ENCODE data around the gene INHA.

Gene INHA

GRCh38 chr2:219544567-219544966, 27.5 kb upstream of the INHA start:
- TF ChIP-seq TCF12 (IDR thresholded peaks at IDR 0.05; ENCODE audit: low read depth) (no peak), YY1 (IDR thresholded peaks at IDR 0.05; ENCODE audit: low read depth) (no peak), EGR1 (IDR thresholded peaks at IDR 0.05) (no peak), REST (IDR thresholded peaks at IDR 0.05; ENCODE audit: low read depth) (no peak), NFIC (IDR thresholded peaks at IDR 0.05) (no peak), USF1 (IDR thresholded peaks at IDR 0.05) (no peak), TEAD4 (IDR thresholded peaks at IDR 0.05) (no peak), EP300 (IDR thresholded peaks at IDR 0.05; ENCODE audit: borderline replicate concordance) (no peak), MAX (IDR thresholded peaks at IDR 0.05) (no peak), TAF1 (IDR thresholded peaks at IDR 0.05; ENCODE audit: low read depth) (no peak), CREB1 (IDR thresholded peaks at IDR 0.05; ENCODE audit: low read depth) (no peak), FOXM1 (IDR thresholded peaks at IDR 0.05; ENCODE audit: borderline replicate concordance, low read depth) (no peak), ZBTB7A (IDR thresholded peaks at IDR 0.05; ENCODE audit: low read depth) (no peak), CEBPB (IDR thresholded peaks at IDR 0.05) (no peak), RAD21 (IDR thresholded peaks at IDR 0.05; ENCODE audit: low read depth) (no peak)

GRCh38 chr2:219545295-219545942, 26.7 kb upstream of the INHA start:
- TF ChIP-seq EGR1 (IDR thresholded peaks at IDR 0.05) (no peak), TAF1 (IDR thresholded peaks at IDR 0.05; ENCODE audit: low read depth) (no peak), NFIC (IDR thresholded peaks at IDR 0.05) (no peak), MAX (IDR thresholded peaks at IDR 0.05) (no peak), REST (IDR thresholded peaks at IDR 0.05; ENCODE audit: low read depth) (no peak), CREB1 (IDR thresholded peaks at IDR 0.05; ENCODE audit: low read depth) (no peak), CEBPB (IDR thresholded peaks at IDR 0.05) (no peak)

- TF ChIP-seq TAF1 (IDR thresholded peaks at IDR 0.05; ENCODE audit: low read depth) (no peak), TEAD4 (IDR thresholded peaks at IDR 0.05) (no peak), TCF12 (IDR thresholded peaks at IDR 0.05; ENCODE audit: low read depth) (no peak), EGR1 (IDR thresholded peaks at IDR 0.05) (no peak), FOXM1 (IDR thresholded peaks at IDR 0.05; ENCODE audit: borderline replicate concordance, low read depth) (no peak), CREB1 (IDR thresholded peaks at IDR 0.05; ENCODE audit: low read depth) (no peak), NFIC (IDR thresholded peaks at IDR 0.05) (no peak), MAX (IDR thresholded peaks at IDR 0.05) (no peak), REST (IDR thresholded peaks at IDR 0.05; ENCODE audit: low read depth) (no peak), EP300 (IDR thresholded peaks at IDR 0.05; ENCODE audit: borderline replicate concordance) (no peak), RAD21 (IDR thresholded peaks at IDR 0.05; ENCODE audit: low read depth) (no peak), USF1 (IDR thresholded peaks at IDR 0.05) (no peak), ZBTB7A (IDR thresholded peaks at IDR 0.05; ENCODE audit: low read depth) (no peak), YY1 (IDR thresholded peaks at IDR 0.05; ENCODE audit: low read depth) (no peak), CEBPB (IDR thresholded peaks at IDR 0.05) (no peak)
Observed at GRCh38 chr2:219545943-219546352, 26.2 kb upstream of the INHA start.

GRCh38 chr2:219547621-219548020, 24.5 kb upstream of the INHA start:
- TF ChIP-seq NFIC (IDR thresholded peaks at IDR 0.05) (no peak), EP300 (IDR thresholded peaks at IDR 0.05; ENCODE audit: borderline replicate concordance) (no peak), USF1 (IDR thresholded peaks at IDR 0.05) (no peak), CEBPB (IDR thresholded peaks at IDR 0.05) (no peak), REST (IDR thresholded peaks at IDR 0.05; ENCODE audit: low read depth) (no peak), TAF1 (IDR thresholded peaks at IDR 0.05; ENCODE audit: low read depth) (no peak), YY1 (IDR thresholded peaks at IDR 0.05; ENCODE audit: low read depth) (no peak), FOXM1 (IDR thresholded peaks at IDR 0.05; ENCODE audit: borderline replicate concordance, low read depth) (no peak), CREB1 (IDR thresholded peaks at IDR 0.05; ENCODE audit: low read depth) (no peak), MAX (IDR thresholded peaks at IDR 0.05) (no peak), EGR1 (IDR thresholded peaks at IDR 0.05) (no peak), ZBTB7A (IDR thresholded peaks at IDR 0.05; ENCODE audit: low read depth) (no peak), TEAD4 (IDR thresholded peaks at IDR 0.05) (no peak), TCF12 (IDR thresholded peaks at IDR 0.05; ENCODE audit: low read depth) (no peak), RAD21 (IDR thresholded peaks at IDR 0.05; ENCODE audit: low read depth) (no peak)

Measured in Ishikawa (cell line).